Measurements from ENCODE around the gene GRIN2B.

GRIN2B gene

DNA sequence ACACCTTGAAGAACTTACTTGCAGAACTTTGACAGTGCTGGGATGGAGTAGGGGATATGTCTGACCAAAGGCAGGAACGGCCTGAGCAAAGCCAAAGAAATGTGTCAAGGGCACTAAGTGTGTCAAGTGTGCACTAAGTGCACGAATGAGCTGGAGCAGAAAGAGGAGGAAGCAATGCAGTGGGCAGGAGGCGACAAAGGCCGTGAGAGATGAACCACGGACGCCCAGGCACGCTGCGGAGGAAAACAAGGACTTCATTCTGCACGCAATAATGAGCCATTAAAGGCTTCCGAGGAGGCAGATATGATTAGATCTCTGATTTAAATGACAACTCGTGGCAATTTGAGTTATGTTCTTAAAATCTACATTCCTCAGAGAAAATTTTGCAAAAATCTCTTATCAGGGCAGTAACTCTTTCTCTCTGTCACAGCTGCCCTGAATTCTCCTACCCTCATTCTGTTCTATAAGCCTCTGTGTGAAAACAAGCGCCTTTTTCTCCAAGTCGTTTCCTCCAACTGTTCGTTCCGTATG, 25.3 kb downstream of the GRIN2B start:
- DNase-seq, result no peak

DNA sequence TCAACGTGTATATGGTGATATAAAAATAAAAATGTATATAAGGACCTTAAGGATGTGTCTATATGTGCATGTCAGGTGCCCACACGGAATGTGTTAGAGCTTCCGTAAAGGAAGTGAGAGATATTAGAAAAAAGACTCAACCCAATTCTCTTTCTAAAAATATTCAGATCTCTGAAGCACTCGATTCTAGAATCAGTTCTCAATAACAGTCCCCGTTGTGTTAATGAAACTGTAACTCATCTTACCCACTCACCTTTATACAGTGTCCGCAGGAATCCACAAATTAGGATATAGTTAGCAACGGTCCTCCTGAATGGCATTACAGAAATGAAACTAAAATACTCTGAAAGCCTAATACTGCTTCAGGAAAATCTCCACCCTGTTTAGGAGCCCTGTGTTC, 29.3 kb downstream of the GRIN2B start:
- DNase-seq, result no peak

DNA sequence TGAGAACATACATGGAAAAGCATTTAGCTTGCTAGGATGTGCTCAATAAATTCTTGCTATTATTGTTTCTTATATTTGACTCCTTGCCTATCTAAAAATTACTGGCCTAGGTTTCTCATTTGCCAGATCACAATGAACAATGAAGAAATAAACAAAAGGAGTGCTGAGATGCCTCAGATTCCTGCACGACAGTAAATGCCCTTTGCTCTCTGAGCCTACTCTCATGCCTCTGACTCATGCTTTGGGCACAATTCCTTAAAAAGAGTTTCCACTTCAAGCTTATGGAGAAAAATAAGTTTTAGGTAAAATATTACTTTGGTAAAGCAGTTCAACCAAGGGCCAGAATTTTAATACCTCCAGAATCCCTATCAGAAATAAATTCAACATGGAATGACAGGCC, 30.9 kb downstream of the GRIN2B start:
- DNase-seq, result no peak

DNA sequence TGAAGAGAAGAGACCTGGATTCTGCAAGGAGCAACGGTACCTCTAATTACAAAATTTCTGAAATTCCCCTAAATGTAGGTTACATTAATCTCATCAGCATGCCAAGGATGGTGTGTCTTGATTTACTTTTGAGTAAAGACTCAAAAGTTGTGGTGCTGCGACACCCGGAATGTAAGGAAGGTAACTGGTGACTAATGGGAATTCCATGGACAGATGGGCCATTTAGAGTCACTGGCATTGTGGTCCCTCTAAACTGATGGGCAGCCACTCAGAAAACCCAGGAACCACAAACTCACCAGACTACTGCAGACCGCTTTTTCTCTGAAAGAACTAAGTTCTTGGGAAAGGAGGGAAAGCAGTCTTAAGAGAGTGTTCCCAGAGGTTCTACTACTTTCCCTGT, 32.8 kb downstream of the GRIN2B start:
- DNase-seq, result no peak

DNA sequence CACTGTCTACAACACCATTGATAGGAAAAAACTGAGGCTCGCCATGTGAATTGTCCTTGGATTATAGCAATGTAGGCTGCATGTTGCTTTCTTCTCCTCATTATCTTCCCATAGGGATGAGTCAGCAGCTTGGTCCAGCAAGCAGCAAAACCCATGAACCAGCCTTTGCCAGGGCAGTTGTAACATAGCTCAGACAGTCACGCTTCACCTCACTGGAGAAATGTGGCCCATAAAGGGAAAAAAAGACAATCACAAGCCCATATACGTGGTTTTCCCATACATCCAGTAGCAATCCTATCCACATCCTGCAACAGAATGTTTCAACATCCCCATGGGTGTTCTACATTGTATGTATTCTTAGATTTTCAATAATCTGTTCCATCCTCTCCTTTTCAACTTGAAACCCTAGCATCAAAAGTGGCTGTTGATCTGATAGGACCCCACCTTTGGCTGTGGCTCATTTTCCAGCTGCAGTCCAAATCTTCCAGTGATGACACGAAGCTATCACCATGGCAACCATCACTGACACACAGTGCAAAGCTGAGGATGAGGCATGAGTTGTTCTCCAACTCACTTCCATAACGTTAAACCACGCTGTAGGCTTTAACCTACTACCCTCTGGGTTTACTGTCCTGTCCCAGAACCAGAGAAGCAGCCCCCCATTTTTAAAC, 34.0 kb downstream of the GRIN2B start:
- DNase-seq, result no peak

DNA sequence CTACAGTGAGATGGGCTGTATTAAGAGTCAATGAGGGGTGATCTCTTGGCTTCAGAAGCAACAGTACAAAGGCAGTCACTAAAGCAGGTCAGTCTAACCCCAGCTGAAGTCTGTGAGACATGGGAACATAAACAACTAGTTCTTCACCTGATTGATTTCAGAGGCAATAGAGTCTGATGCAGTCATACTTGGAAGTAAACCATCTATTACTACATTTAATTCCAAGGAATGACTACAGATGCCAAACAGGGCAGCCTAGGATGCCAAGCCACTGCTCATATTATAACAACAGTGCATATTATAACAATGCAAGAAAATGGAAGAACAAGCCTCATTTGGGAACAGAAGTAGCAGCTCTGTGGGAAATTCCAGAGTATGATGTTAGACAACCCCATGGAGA, 35.8 kb downstream of the GRIN2B start:
- no peak for DNase-seq

DNA sequence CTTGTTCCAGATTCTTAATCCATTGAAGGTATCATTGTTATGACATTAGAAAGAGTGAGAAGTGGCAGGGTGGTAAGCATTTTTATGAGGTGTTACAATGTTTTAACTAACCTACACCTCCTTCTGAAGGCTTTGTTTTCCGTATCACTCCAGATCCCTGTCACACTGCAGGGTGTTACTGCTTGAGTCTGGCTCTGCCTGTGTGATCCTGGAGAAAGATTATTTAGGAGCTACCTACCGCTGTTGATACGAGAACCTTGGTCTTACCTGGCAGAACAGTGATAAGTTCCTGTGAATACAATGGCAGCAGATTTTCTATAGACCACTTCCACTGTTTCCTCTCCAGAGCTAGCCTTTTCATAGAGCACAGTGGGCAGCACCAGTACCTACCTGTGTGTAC, 36.2 kb downstream of the GRIN2B start:
- no peak for DNase-seq

DNA sequence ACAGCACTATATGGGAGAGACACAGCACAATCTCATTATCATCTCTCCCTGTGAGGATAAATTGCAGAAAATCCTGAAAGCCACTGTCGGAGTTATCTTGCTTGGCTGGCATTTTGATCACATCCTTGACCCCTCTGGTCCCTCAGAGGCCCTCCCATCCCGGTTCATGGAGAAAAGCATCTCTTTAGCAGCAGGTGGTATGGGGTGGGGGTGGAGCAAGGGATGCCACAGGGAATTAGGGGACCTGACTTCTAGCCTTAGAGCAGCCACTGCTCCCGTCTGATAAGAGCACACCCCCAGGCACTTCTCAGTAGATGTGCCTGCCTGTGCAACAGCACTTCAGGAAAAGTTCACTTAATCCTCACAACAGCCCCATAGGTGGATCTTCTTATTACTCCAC, 38.6 kb downstream of the GRIN2B start:
- DNase-seq, result no peak

DNA sequence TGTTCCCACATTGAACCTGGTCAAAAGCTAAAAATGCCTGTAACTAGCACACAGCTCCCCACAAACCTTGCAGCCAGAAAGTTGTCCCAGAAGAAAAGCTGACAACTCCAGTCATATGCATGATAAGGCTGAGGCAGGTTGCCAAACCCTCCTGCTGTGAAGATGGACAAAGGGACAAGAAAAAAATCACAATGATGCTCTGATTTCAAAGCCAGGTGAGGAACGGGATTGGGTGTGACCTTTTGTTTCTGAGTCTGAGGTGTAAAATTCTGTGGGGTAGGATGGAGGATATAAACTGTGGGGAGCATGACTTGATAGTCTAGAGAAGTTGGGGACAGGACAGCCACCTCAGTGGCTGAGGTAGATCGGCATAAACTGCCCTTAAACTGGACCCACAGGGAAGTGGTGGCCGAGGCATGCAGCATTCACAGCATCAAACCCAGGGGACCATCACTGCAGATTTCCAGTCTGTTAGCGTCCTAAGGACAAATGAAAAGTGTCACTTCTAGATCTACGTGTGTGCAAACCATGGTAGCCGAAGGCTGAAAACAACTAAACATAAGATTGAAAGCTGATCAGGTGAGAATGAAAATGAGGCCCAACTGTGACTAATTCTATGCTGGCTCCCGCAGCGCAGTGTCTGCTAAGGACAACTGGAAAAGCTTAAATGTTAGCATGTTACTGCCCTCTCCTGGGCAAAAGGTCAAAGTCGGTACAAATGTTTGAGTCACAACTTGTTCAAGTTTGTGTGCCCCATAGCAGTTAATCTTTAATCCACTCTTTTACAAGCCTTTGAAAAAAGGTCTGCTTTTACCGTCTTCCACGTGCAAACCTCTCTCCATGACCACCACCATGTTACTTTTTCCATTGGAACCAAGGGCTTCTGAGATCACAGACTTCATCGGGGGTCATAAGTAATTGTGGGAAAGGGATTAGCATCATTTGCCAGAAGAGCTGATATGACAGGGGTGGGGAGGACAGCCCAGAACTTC, 39.8 kb downstream of the GRIN2B start:
- DNase-seq, result no peak

DNA sequence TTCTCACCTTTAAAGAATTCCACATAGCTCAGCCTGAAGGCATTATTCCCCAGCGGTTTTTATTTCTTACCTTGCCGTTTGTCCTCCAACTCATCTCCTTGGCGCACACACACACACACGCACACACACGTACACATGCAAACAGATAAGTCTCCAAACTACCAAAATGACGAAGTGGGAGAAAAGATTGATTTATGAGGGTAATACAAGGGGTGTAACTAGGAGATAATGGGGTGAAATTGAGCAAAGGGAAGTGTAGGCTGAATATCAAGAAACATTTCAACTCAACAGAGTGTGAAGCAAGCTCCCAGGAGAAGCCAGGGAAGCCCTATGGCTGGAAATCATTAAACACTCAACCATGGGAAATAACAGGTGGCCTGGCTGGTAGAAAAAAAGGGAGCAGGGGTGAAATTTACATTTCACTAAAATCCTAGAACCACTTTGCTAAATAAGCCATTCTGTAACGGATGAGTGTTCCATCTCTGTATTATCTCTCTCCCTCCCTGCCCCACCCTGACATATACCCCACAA, 41.0 kb downstream of the GRIN2B start:
- DNase-seq, result no peak

DNA sequence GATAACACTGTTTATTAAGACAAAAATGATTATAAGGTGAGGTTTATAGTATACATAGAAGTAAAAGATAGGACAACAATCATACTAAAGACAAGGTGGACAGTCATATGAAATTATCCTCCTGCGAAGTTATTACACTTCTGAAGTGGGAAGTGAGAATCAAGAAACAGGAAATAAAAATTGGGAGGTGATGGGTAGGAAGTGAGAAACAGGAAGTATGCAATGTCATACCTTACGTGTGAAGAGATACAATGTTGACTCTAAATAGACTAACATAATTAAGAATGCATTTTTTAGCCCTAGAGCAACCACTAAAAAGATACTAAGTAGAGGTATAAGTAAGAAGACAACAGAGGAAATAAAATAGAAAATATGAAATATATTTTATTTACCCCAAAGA, 43.7 kb downstream of the GRIN2B start:
- no peak for DNase-seq

DNA sequence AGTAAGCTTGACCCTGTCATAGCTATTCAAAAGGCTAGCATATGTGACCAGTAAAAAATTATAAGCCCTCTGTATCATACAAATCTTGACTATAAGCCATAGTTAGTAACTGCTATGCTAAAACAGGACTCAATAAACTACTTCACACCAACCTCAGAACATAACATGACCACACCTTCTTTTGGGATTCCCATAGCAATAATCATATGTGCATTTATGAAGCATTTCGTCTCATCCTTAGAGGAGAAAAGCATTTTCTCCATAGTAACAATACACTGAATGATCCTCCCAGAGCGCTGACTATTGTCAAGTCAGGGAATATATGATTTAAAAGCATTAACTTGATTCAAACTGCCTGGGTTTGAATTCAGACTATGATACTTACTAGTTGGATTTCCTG, 46.2 kb downstream of the GRIN2B start:
- DNase-seq, result no peak

Data from CD4-positive, alpha-beta T cell treated with Interleukin-17A for 4 hours (primary cell).